Kidney epithelial cell (primary cell): ENCODE data around the gene HOXD12. TPM values are rescaled to one million over a fixed set of nuclear protein-coding genes. Genes with fewer than 3 reads are reported as not detected.

Experiments used
- DNase-seq: peaks from one replicate; pipeline ENCODE4 v3.0.0-alpha.2; 2010; ENCODE audit warnings: low read depth
- H3K27me3 ChIP-seq: 2 replicates; pipeline ENCODE4 v1.6.0; 2011; ENCODE audit warnings: low read length; ENCODE audit not compliant: control insufficient read depth, insufficient read depth
- H3K36me3 ChIP-seq: 2 replicates; pipeline ENCODE4 v1.5.1; 2011; ENCODE audit warnings: low read length; ENCODE audit not compliant: control insufficient read depth, insufficient read depth
- H3K4me3 ChIP-seq: 2 replicates; pipeline ENCODE4 v1.5.1; 2011; ENCODE audit warnings: low read depth, mild to moderate bottlenecking, control low read depth, low read length
- CTCF ChIP-seq: IDR thresholded peaks from 2 replicates; pipeline ENCODE4 v1.5.1; 2011; ENCODE audit warnings: mild to moderate bottlenecking, moderate library complexity, low read length, control low read depth, inconsistent platforms; ENCODE audit not compliant: insufficient read depth, poor library complexity, severe bottlenecking
- total RNA-seq: library from RNA; depleted of rRNA; stranded (reverse); fragments of >200 nt; gene quantifications from 2 replicates; pipeline ENCODE4 v1.2.3, GENCODE V29; 2015

HOXD12 gene
- total RNA-seq, 1 donor from 2014 or later, result not detected

DNA sequence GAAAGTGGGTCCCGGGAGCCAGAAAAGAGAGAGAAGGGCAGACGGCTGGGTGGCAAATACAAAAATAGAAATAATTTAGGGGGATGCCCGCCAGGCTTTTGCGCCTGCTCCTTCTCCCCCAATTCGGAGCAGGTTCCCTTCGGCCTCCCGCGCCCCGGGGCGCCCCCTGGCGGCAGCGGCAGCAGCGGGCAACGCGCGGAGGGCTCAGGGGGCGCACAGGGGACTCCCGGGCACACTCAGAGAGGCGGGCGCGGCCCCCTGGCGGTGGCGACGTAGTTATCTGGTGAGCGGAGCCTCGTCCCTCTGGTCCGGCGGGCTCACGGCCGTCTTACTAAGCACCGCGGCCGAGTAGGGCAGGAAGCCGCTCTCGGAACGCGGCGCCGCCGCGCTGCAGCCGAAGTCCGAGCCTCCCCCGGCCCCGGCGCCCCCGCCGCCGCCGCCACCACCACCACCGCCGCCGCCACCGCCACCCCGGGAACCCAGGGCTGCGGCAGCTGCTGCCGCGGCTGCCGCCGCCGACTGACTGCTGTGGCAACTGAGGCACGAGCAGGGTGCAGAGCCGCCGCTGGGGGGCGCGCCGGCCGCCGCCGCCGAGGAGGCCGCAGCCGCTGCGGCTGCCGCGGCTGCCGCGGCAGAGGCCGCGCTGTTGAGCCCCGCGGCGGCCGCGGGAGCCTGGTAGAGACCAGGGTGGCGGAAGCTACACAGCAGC, 19.6 kb upstream of the HOXD12 start:
- no peak overlapping the region for H3K4me3 ChIP-seq
- peak; percentile 48 for TF ChIP-seq CTCF
- H3K36me3 ChIP-seq, result no peaks in the 10 kb centered on the region
- H3K27me3 ChIP-seq, result peaks cover 89% of the 10 kb centered on the region
- DNase-seq, result no peak

DNA sequence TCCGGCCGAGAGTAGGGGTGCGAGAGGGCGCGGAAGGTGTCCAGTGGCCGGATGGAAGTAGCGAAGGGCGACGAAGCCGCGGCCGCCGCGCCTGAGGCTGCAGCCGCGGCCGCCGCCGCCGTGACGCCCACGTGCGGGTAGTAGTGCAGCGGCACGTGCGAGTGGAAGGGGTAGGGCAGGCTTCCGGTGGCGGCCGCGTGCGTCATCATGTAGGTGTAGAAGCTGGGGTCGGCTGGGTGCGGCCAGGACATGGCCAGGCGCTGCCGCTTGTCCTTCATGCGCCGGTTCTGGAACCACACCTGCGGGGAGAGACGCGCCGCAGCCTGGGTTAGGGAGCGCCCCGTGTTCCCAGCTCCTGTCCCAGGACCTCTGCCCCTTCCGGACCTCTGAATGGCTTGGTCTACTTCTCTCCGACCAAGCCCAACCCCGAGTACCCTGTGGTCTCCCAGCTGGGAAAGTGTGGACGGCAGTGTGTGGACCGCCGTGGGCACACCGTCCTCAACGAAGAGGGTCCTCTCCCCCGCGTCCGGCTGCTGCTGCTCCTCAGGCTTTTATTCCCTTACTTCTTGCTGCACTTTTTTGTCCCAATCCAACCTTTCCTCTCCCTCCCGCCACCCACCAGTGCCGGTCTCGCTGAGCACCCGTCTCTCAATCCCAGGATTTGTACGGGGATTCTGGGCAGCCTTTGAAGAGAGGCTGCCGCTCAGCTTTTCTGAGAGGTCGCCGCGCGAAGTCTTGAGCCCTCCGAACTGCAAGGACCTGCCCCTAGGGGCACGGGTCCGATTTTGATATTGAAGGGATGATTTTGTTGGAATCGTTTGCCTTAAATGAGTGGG, 18.8 kb upstream of the HOXD12 start:
- H3K36me3 ChIP-seq, result no peaks in the 10 kb centered on the region
- H3K27me3 ChIP-seq, result peaks cover 89% of the 10 kb centered on the region
- no peak overlapping the region for H3K4me3 ChIP-seq
- no peak for DNase-seq
- no peak for TF ChIP-seq CTCF

GRCh38 chr2:176081376-176081836, 18.2 kb upstream of the HOXD12 start:
- peaks cover 90% of the 10 kb centered on the region for H3K27me3 ChIP-seq

DNA sequence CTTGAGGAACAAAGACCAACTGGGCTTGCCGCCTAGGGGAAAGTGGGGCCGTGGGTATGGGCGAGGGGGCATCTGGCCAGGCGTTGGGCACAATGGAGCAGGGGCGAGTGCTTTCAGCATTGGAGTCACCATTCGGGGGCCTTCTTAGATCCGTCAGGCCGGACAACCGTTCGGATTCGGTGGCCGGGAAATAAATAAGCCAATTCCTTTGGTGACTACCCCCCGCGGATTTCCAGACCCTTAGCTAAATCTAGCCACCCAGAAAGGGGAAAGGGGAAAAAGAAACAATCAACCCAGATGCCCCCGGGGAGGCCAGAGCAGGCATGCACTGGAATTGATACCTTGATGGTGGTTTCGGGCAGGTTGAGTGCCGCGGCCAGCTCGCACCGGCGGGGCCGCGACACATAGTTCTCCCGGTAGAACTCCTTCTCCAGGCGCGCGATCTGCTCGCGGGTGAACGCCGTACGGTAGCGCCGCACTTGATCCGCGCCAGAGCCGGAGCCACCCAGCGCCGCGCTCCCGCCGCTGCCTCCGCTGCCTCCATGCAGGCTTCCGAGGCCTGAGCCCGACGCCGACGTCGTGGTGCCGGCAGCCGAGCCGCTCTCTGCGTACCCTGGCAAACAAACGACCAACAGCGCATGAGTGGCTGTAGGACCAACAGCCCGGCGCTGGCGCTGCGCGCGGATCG, 17.6 kb upstream of the HOXD12 start:
- no peak for DNase-seq
- Histone ChIP-seq H3K4me3 (no peak overlapping the region), H3K36me3 (no peaks in the 10 kb centered on the region), H3K27me3 (peaks cover 89% of the 10 kb centered on the region)
- TF ChIP-seq CTCF, result no peak

More at GRCh38 chr2:176081376-176081836, 18.2 kb upstream of the HOXD12 start:
- no peak for TF ChIP-seq CTCF
- no peak overlapping the region for H3K4me3 ChIP-seq
- no peaks in the 10 kb centered on the region for H3K36me3 ChIP-seq
- no peak for DNase-seq

GRCh38 chr2:176082525-176082823, 17.1 kb upstream of the HOXD12 start:
- Histone ChIP-seq H3K27me3 (peaks cover 91% of the 10 kb centered on the region), H3K36me3 (no peaks in the 10 kb centered on the region), H3K4me3 (no peak overlapping the region)
- DNase-seq, result no peak
- no peak for TF ChIP-seq CTCF
